Activated CD4-positive, CD25-positive, alpha-beta regulatory T cell treated with anti-CD3 and anti-CD28 coated beads, Interleukin-2, amount 50 U/mL, for 72 hours (primary cell): ENCODE results near the gene ZSWIM4.
"Not testable (repeated sequence)": the region's sequence is repeated elsewhere in the genome, so short reads cannot be mapped to it uniquely, and the experiment has no call there.

ENCODE experiments used
- DNase-seq: peaks from one replicate; pipeline ENCODE4 v3.0.0; 2021

Gene ZSWIM4

GRCh38 chr19:13794757-13795589 is at the start of gene ZSWIM4:
Gene ZSWIM4 (plus strand): TSS chr19:13795443. CDS start chr19:13795649, 206 bp downstream.
- DNase-seq = peak; percentile 93

GRCh38 chr19:13747098-13747453 is 48.2 kb upstream of the ZSWIM4 start:
- DNase-seq = no peak

GRCh38 chr19:13748169-13748828 is 46.9 kb upstream of the ZSWIM4 start:
- no peak for DNase-seq

- DNase-seq = no peak
These were observed 43.8 kb upstream of the ZSWIM4 start for GRCh38 chr19:13751436-13751835.

GRCh38 chr19:13753622-13754021 is 41.6 kb upstream of the ZSWIM4 start:
- not testable (repeated sequence) for DNase-seq

- no peak for DNase-seq
These were observed 39.0 kb upstream of the ZSWIM4 start for GRCh38 chr19:13756210-13756609.

- DNase-seq = no peak
These were observed 37.2 kb upstream of the ZSWIM4 start for GRCh38 chr19:13757805-13758772.

- no peak for DNase-seq
These were observed 36.4 kb upstream of the ZSWIM4 start for GRCh38 chr19:13758795-13759194.

- DNase-seq = no peak
These were observed 33.8 kb upstream of the ZSWIM4 start for GRCh38 chr19:13761423-13761822.

- DNase-seq = no peak
These were observed 32.5 kb upstream of the ZSWIM4 start for GRCh38 chr19:13762635-13763235.

GRCh38 chr19:13763265-13763664 is 32.0 kb upstream of the ZSWIM4 start:
- no peak for DNase-seq

GRCh38 chr19:13764101-13764807 is 31.0 kb upstream of the ZSWIM4 start, which contains the start of gene MRI1:
Gene MRI1 (plus strand): TSS chr19:13764522. CDS start chr19:13764589, 67 bp downstream.
- peak; percentile 72 for DNase-seq

GRCh38 chr19:13764821-13765394 is 30.3 kb upstream of the ZSWIM4 start:
- peak; percentile 50 for DNase-seq

GRCh38 chr19:13765395-13766094 is 29.7 kb upstream of the ZSWIM4 start:
- DNase-seq = no peak

- DNase-seq = no peak
These were observed 29.2 kb upstream of the ZSWIM4 start for GRCh38 chr19:13766095-13766481.

- DNase-seq = no peak
These were observed 26.7 kb upstream of the ZSWIM4 start for GRCh38 chr19:13768510-13768909.

GRCh38 chr19:13770013-13770635 is 25.1 kb upstream of the ZSWIM4 start:
- no peak for DNase-seq

- DNase-seq = peak; percentile 85
These were observed 20.7 kb upstream of the ZSWIM4 start, which contains the start of gene C19orf53 for GRCh38 chr19:13774217-13775191. Gene C19orf53 (plus strand): TSS chr19:13774456. CDS start chr19:13774478, 22 bp downstream.

- no peak for DNase-seq
These were observed 16.8 kb upstream of the ZSWIM4 start for GRCh38 chr19:13778398-13778797.
